Epithelial cell of esophagus (primary cell): ENCODE data around the gene ALDH1L1.

Experiments
- DNase-seq: peaks from one replicate; pipeline ENCODE4 v3.0.0; 2010; ENCODE audit warnings: low read depth
- H3K4me3 ChIP-seq: 2 replicates; pipeline ENCODE4 v1.5.1; 2011; ENCODE audit warnings: mild to moderate bottlenecking, low read length, control low read depth
- TF ChIP-seq, protein P1 (sequence below): IDR thresholded peaks from 2 replicates; pipeline ENCODE4 v1.5.1; 2011; ENCODE audit warnings: low read depth, mild to moderate bottlenecking, low read length, control low read depth, inconsistent platforms; ENCODE audit not compliant: insufficient read depth; ENCODE audit errors: missing control alignments

The ALDH1L1 gene

DNA sequence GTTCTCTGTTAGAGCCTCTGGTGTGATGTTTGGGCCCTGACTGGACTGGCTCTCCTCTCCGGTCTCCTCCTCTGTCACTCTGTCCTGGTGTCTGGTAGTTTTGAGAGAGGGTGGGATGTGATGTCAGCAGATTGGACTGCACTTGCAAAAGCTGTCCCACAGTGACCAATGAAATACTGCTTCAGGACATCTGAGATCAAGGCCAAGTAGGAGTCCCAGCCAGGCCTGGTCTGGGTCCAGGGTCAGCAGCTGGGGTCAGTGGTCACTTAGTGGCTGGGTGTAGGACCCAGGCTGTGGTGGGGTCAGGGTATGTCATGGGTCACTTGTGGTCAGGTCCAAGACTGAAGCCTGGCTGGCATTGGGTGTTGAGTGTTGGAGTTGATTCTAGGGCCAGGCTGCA, 20.9 kb downstream of the ALDH1L1 start:
- DNase-seq = no peak
- TF ChIP-seq, protein P1, sequence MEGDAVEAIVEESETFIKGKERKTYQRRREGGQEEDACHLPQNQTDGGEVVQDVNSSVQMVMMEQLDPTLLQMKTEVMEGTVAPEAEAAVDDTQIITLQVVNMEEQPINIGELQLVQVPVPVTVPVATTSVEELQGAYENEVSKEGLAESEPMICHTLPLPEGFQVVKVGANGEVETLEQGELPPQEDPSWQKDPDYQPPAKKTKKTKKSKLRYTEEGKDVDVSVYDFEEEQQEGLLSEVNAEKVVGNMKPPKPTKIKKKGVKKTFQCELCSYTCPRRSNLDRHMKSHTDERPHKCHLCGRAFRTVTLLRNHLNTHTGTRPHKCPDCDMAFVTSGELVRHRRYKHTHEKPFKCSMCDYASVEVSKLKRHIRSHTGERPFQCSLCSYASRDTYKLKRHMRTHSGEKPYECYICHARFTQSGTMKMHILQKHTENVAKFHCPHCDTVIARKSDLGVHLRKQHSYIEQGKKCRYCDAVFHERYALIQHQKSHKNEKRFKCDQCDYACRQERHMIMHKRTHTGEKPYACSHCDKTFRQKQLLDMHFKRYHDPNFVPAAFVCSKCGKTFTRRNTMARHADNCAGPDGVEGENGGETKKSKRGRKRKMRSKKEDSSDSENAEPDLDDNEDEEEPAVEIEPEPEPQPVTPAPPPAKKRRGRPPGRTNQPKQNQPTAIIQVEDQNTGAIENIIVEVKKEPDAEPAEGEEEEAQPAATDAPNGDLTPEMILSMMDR = no peak
- H3K4me3 ChIP-seq = no peak overlapping the region

DNA sequence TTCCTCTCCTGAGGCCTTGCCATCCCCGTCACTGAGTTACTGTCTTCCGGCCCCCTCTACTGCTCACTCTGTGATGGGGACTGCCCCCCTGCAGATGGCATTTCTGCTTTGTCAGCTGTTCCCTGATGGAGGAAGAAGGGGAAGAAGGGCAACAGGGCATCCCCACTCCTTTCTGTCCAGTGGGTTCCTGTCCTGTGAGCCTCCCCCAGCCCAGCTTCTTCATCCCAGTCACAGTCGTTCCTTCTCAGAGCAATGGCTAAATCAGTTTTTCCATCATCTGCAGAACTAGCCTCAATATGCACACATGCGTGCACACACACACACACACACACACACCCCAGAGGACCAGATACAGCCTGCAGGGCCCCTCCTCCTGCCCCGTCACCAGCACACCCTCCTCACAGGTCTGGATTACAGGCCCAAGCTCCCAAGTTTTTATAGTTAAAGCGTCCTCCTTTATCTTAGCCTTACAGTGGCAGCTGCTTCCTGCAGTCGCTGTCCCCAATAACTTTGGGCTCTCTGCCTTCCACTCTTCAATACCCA, 21.4 kb downstream of the ALDH1L1 start:
- no peak overlapping the region for H3K4me3 ChIP-seq
- no peak for DNase-seq
- TF ChIP-seq, protein P1 = no peak

DNA sequence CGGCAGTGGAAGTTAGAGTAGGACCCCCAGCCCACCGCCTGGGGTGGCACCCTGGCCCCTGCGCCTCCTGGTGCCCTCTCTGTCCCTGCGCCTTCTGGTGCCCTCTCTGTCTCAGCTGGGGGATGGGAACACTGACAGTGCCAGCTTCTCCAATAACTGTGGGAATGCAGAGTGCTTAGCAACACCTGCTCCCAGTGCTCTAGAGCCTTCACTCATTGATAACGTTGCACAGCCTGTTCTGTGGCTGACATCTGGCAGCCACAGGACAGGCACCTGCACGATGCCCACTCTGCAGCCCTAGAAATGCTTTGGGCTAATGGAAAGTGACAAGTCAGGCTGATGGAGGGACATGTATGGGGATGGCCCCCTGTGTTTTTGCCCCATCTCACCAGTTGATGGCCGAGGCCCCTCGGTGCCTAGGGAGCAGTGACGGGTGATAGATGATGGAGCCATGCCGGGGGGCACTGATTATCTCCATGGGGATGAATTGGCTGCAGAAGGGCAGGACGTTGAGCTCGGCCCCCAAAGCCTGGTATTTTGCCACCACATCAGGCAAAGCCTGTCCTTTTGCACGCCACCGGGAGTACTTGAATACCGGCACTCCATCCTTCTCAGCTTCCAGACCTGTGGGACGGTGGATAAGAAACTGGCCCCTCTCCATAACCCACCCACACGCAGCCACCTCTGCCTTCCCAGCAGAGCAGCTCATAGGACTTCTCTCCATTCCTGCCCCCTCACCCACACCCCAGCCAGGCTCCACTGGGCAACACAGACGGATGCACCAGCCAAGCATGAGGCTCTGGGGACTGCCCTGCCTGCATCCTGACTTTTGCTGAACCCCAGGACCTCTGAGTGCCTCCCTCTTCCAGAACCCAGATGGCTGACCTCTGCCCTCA, 22.1 kb downstream of the ALDH1L1 start:
- DNase-seq = no peak
- TF ChIP-seq, protein P1 = no peak
- no peak overlapping the region for H3K4me3 ChIP-seq

DNA sequence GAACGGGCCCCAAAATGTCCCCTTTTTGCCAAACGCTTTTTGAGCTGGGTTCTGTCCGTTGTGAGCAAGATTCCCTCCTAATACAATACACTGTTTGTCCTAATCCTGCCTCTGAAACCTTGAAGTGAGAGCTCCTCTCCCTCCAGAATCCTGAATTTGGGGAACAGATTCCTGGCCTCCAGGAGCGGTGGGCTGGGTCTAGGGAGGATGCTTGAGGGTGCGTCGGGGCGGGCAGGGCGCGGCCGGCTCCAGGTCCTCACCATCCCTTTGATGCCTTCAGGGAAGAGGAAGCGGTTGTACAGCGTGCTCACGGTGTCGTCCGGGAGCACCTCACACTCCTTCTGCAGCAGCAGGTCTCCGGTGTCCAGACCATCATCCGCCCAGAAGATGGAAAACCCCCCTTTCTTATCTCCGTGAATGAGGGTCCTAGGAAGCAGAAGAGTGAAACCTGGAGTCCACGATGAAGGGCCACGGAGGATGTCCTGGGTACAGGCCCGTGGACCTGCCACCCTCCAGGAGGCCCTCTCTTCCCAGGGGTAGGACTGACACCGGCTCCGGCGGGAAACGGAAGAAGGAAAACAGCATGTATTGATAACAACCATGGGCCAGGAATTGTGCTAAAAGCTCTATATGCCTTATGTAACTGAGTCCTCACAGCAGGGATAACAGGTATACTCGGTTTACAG, 23.2 kb downstream of the ALDH1L1 start:
- no peak for DNase-seq
- TF ChIP-seq, protein P1 = no peak
- H3K4me3 ChIP-seq = no peak overlapping the region

DNA sequence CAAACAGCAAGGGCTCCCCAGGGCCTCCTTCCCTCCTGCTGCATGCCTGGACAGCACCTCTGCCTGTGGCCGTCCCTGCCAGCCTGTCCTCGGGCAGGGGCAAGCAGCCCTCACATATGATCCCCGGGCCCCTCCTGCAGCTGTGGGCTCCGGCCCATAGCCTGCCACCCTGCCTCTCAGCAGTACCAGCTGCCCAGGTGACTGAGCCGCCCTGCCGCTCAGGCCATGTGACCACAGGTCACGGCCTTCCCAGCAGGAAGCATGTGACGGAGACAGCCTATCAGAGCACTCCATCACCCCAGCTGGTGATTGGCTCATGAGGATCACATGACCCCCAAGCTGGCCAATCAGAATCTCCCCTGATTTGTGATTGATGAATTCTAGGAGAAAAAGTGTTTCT, 23.9 kb downstream of the ALDH1L1 start:
- DNase-seq = no peak
- no peak overlapping the region for H3K4me3 ChIP-seq
- TF ChIP-seq, protein P1 = no peak

DNA sequence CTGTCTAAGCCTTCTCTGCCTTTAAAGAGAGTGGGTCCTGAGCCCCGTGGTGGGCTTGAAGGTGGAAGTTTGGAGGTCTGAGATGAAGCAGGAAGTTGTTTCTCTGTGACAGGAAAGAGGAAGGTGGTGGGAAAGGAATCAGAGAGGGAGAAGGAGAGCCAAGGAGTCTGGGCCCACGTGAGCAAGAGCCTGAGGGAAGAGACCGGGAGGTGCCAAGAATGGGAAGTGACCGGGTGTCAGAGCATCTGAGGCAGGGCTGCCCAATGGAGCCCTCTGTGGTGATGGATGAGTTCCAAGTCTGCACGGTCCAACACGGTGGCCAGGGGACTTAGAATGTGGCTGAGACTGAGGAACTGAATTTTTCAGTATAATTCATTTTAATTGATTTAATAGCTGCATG, 24.6 kb downstream of the ALDH1L1 start:
- no peak overlapping the region for H3K4me3 ChIP-seq
- no peak for DNase-seq
- TF ChIP-seq, protein P1 = no peak

DNA sequence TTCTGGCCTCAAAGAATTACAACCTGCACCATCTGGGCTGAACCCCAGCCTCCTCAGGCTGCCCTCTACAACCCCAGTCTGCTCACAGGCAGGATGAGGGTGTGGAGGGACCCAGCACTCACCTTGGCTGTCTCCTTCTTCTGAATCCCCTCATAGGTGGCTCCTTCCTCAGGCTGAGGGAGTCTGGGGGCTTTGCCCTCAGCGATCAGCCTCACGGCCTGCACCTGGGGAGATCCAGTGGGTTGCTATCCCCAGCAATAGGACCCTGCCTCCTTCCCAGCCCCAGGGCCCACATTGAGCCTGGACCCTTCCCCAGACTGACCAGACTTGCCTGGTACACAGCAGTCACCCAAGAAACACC, 25.1 kb downstream of the ALDH1L1 start:
- no peak overlapping the region for H3K4me3 ChIP-seq
- TF ChIP-seq, protein P1 = no peak
- no peak for DNase-seq
